IgD-negative memory B cell (primary cell): ENCODE measurements around the gene PAX7. TPM values are rescaled to one million over a fixed set of nuclear protein-coding genes. Genes with fewer than 3 reads are reported as not detected.
A peak's percentile ranks its signal among the peaks of the same experiment; 100 is the strongest.

Experiments used
- H3K27ac Mint-ChIP-seq, 3 donors: one replicate each; pipeline ENCODE4 v1.8.0; 2020 to 2022; ENCODE audit warnings: mild to moderate bottlenecking in 3 of 3, mixed read lengths in 3 of 3, moderate library complexity in 1 of 3
- H3K27me3 Mint-ChIP-seq: one replicate; pipeline ENCODE4 v1.8.0; 2021; ENCODE audit warnings: mixed read lengths
- H3K36me3 Mint-ChIP-seq: one replicate; pipeline ENCODE4 v1.8.0; 2020; ENCODE audit warnings: mild to moderate bottlenecking, mixed read lengths
- H3K4me1 Mint-ChIP-seq, 3 donors: one replicate each; pipeline ENCODE4 v1.8.0; 2020 to 2022; ENCODE audit warnings: mixed read lengths in 3 of 3, mild to moderate bottlenecking in 1 of 3
- H3K4me3 Mint-ChIP-seq, 4 donors: one replicate each; pipeline ENCODE4 v1.8.0; 2020 to 2022; ENCODE audit warnings: mild to moderate bottlenecking in 4 of 4, mixed read lengths in 4 of 4, moderate library complexity in 3 of 4
- H3K9me3 Mint-ChIP-seq, 3 donors: one replicate each; pipeline ENCODE4 v1.8.0; 2020 to 2021; ENCODE audit warnings: mixed read lengths in 3 of 3, mild to moderate bottlenecking in 1 of 3
- polyA plus RNA-seq: library from polyadenylated mRNA; unstranded; fragments of 300-500 nt; fragmentation: Illumina TruSeq; gene quantifications from one replicate; pipeline ENCODE4 v1.2.3, GENCODE V29; 2021

PAX7 gene
- polyA plus RNA-seq, 1 donor from 2014 or later, result not detected

- Mint-ChIP-seq H3K9me3 (no peaks in the 10 kb centered on the region), H3K27ac (no peak overlapping the region), H3K27me3 (peaks cover 68% of the 10 kb centered on the region), H3K4me1 (peaks cover 0 to 9% (median 4%) of the 10 kb centered on the region in 3 donors), H3K36me3 (peaks cover 1% of the 10 kb centered on the region), H3K4me3 (no peak overlapping the region)
Observed at GRCh38 chr1:18643154-18644012, 12.7 kb downstream of the PAX7 start.

- Mint-ChIP-seq H3K36me3 (peaks cover 1% of the 10 kb centered on the region), H3K9me3 (peaks cover 0 to 2% (median 1%) of the 10 kb centered on the region in 3 donors), H3K27ac (peak overlapping the region in 1 of 3 donors; percentile 54), H3K4me3 (peak overlapping the region in 1 of 4 donors; percentile 17), H3K27me3 (peaks cover 68% of the 10 kb centered on the region), H3K4me1 (peaks cover 0 to 9% (median 4%) of the 10 kb centered on the region in 3 donors)
Observed at GRCh38 chr1:18644013-18644399, 13.4 kb downstream of the PAX7 start.

- Mint-ChIP-seq H3K9me3 (peaks cover 0 to 2% (median 2%) of the 10 kb centered on the region in 3 donors), H3K4me3 (peak overlapping the region in 1 of 4 donors; percentile 17), H3K36me3 (peaks cover 1% of the 10 kb centered on the region), H3K27ac (peak overlapping the region in 1 of 3 donors; percentile 54), H3K27me3 (peaks cover 67% of the 10 kb centered on the region), H3K4me1 (peaks cover 0 to 9% (median 4%) of the 10 kb centered on the region in 3 donors)
Observed at GRCh38 chr1:18644446-18644845, 13.8 kb downstream of the PAX7 start.

GRCh38 chr1:18644973-18645746 is 14.5 kb downstream of the PAX7 start:
- peak overlapping the region in 1 of 3 donors; percentile 64 for H3K27ac Mint-ChIP-seq
- peaks cover under 1% of the 10 kb centered on the region for H3K36me3 Mint-ChIP-seq
- H3K4me3 Mint-ChIP-seq, result no peak overlapping the region
- peaks cover 0 to 2% (median 2%) of the 10 kb centered on the region in 3 donors for H3K9me3 Mint-ChIP-seq
- peaks cover 0 to 9% (median 4%) of the 10 kb centered on the region in 3 donors for H3K4me1 Mint-ChIP-seq
- H3K27me3 Mint-ChIP-seq, result peaks cover 71% of the 10 kb centered on the region

- peak overlapping the region in 1 of 3 donors; percentile 64 for H3K27ac Mint-ChIP-seq
- no peaks in the 10 kb centered on the region for H3K36me3 Mint-ChIP-seq
- peaks cover 73% of the 10 kb centered on the region for H3K27me3 Mint-ChIP-seq
- peaks cover 0 to 9% (median 4%) of the 10 kb centered on the region in 3 donors for H3K4me1 Mint-ChIP-seq
- no peak overlapping the region for H3K4me3 Mint-ChIP-seq
- H3K9me3 Mint-ChIP-seq, result peaks cover 0 to 2% (median 2%) of the 10 kb centered on the region in 3 donors
Observed at GRCh38 chr1:18645747-18646090, 15.1 kb downstream of the PAX7 start.

- Mint-ChIP-seq H3K27ac (no peak overlapping the region), H3K27me3 (peaks cover 68% of the 10 kb centered on the region), H3K9me3 (peaks cover 0 to 2% (median 2%) of the 10 kb centered on the region in 3 donors), H3K4me1 (peaks cover 0 to 9% (median 4%) of the 10 kb centered on the region in 3 donors), H3K4me3 (no peak overlapping the region), H3K36me3 (no peaks in the 10 kb centered on the region)
Observed at GRCh38 chr1:18646091-18646785, 15.6 kb downstream of the PAX7 start.

- Mint-ChIP-seq H3K27me3 (peaks cover 64% of the 10 kb centered on the region), H3K4me3 (no peak overlapping the region), H3K4me1 (peaks cover 0 to 9% (median 4%) of the 10 kb centered on the region in 3 donors), H3K9me3 (peaks cover 0 to 2% (median 2%) of the 10 kb centered on the region in 3 donors), H3K27ac (no peak overlapping the region), H3K36me3 (no peaks in the 10 kb centered on the region)
Observed at GRCh38 chr1:18646786-18647410, 16.3 kb downstream of the PAX7 start.

GRCh38 chr1:18647681-18648214 is 17.1 kb downstream of the PAX7 start:
- Mint-ChIP-seq H3K4me1 (peaks cover 0 to 9% (median 4%) of the 10 kb centered on the region in 3 donors), H3K4me3 (no peak overlapping the region), H3K27ac (no peak overlapping the region)

GRCh38 chr1:18649693-18650370 is 19.2 kb downstream of the PAX7 start:
- Mint-ChIP-seq H3K27me3 (peaks cover 64% of the 10 kb centered on the region), H3K4me1 (peaks cover 0 to 3% (median 3%) of the 10 kb centered on the region in 3 donors), H3K36me3 (no peaks in the 10 kb centered on the region), H3K4me3 (peak overlapping the region in 1 of 4 donors; percentile 65), H3K9me3 (peaks cover 0 to 2% (median 2%) of the 10 kb centered on the region in 3 donors), H3K27ac (no peak overlapping the region)

More at GRCh38 chr1:18647681-18648214, 17.1 kb downstream of the PAX7 start:
- H3K9me3 Mint-ChIP-seq, result peaks cover 0 to 2% (median 2%) of the 10 kb centered on the region in 3 donors
- peaks cover 65% of the 10 kb centered on the region for H3K27me3 Mint-ChIP-seq
- H3K36me3 Mint-ChIP-seq, result no peaks in the 10 kb centered on the region

- Mint-ChIP-seq H3K4me1 (peaks cover 0 to 3% (median 0%) of the 10 kb centered on the region in 3 donors), H3K36me3 (no peaks in the 10 kb centered on the region), H3K9me3 (peaks cover 0 to 2% (median 2%) of the 10 kb centered on the region in 3 donors), H3K27ac (no peak overlapping the region), H3K4me3 (no peak overlapping the region), H3K27me3 (peaks cover 54% of the 10 kb centered on the region)
Observed at GRCh38 chr1:18651713-18652112, 21.1 kb downstream of the PAX7 start.

- Mint-ChIP-seq H3K4me3 (no peak overlapping the region), H3K27me3 (peaks cover 52% of the 10 kb centered on the region), H3K36me3 (no peaks in the 10 kb centered on the region), H3K4me1 (peaks cover 0 to 3% (median 0%) of the 10 kb centered on the region in 3 donors), H3K27ac (no peak overlapping the region), H3K9me3 (peaks cover 0 to 2% (median 2%) of the 10 kb centered on the region in 3 donors)
Observed at GRCh38 chr1:18652791-18653190, 22.1 kb downstream of the PAX7 start.

- Mint-ChIP-seq H3K4me3 (no peak overlapping the region), H3K27ac (no peak overlapping the region), H3K36me3 (no peaks in the 10 kb centered on the region), H3K9me3 (peaks cover 0 to 2% (median 2%) of the 10 kb centered on the region in 3 donors), H3K27me3 (peaks cover 48% of the 10 kb centered on the region), H3K4me1 (peaks cover 0 to 3% (median 0%) of the 10 kb centered on the region in 3 donors)
Observed at GRCh38 chr1:18653367-18653766, 22.7 kb downstream of the PAX7 start.

- Mint-ChIP-seq H3K27ac (no peak overlapping the region), H3K9me3 (peaks cover 0 to 1% (median 0%) of the 10 kb centered on the region in 3 donors), H3K4me1 (peaks cover 0 to 3% (median 0%) of the 10 kb centered on the region in 3 donors), H3K36me3 (no peaks in the 10 kb centered on the region), H3K27me3 (peaks cover 43% of the 10 kb centered on the region), H3K4me3 (no peak overlapping the region)
Observed at GRCh38 chr1:18653916-18654315, 23.3 kb downstream of the PAX7 start.
